OCI-LY3 (cell line): Measurements from ENCODE around the gene ZNF569.

Experiments used
- EZH2phosphoT487 ChIP-seq: fragments of 200-600 bp; shearing (Covaris generic); IDR thresholded peaks from 2 replicates; pipeline ENCODE4 v1.6.1; 2018; ENCODE audit warnings: antibody characterized with exemption, mixed run types, low read depth
- TF ChIP-seq, protein P1 (sequence below): fragments of 200-600, 300-600 bp; sonication (generic); IDR thresholded peaks from 2 replicates; pipeline ENCODE4 v1.5.1; 2014; ENCODE audit warnings: antibody characterized with exemption, low read length, low read depth

DNA sequence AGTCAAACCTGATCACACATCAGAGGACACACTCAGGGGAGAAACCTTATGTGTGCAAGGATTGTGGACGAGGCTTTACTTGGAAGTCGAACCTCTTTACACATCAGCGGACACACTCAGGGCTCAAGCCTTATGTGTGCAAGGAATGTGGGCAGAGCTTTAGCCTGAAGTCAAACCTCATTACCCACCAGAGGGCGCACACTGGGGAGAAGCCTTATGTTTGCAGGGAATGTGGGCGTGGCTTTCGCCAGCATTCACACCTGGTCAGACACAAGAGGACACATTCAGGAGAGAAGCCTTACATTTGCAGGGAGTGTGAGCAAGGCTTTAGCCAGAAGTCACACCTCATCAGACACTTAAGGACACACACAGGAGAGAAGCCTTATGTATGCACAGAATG is 104.5 kb downstream of the ZNF569 start:
- TF ChIP-seq, protein P1, sequence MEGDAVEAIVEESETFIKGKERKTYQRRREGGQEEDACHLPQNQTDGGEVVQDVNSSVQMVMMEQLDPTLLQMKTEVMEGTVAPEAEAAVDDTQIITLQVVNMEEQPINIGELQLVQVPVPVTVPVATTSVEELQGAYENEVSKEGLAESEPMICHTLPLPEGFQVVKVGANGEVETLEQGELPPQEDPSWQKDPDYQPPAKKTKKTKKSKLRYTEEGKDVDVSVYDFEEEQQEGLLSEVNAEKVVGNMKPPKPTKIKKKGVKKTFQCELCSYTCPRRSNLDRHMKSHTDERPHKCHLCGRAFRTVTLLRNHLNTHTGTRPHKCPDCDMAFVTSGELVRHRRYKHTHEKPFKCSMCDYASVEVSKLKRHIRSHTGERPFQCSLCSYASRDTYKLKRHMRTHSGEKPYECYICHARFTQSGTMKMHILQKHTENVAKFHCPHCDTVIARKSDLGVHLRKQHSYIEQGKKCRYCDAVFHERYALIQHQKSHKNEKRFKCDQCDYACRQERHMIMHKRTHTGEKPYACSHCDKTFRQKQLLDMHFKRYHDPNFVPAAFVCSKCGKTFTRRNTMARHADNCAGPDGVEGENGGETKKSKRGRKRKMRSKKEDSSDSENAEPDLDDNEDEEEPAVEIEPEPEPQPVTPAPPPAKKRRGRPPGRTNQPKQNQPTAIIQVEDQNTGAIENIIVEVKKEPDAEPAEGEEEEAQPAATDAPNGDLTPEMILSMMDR = no peak
- no peak for TF ChIP-seq EZH2phosphoT487
